Hepatocyte (in vitro differentiated cells): ENCODE data around the gene EHBP1. TPM values are rescaled to one million over a fixed set of nuclear protein-coding genes. Genes with fewer than 3 reads are reported as not detected.

ENCODE experiments used
- DNase-seq: peaks from one replicate; pipeline ENCODE4 v3.0.0-alpha.2; 2016; ENCODE audit warnings: low spot score
- H2AFZ ChIP-seq: fragments of 200-600 bp; sonication (generic); 2 replicates; pipeline ENCODE4 v1.6.0; 2016; ENCODE audit warnings: antibody characterized with exemption, mild to moderate bottlenecking
- H3K27ac ChIP-seq: fragments of 200-600 bp; sonication (generic); 2 replicates; pipeline ENCODE4 v1.5.1; 2016; ENCODE audit warnings: mild to moderate bottlenecking
- H3K27me3 ChIP-seq: fragments of 200-600 bp; sonication (generic); 2 replicates; pipeline ENCODE4 v1.6.1; 2016
- H3K36me3 ChIP-seq: fragments of 200-600 bp; sonication (generic); replicated peaks from 2 replicates; pipeline ENCODE4 v1.5.1; 2016; ENCODE audit warnings: low read depth; ENCODE audit not compliant: insufficient read depth
- H3K4me1 ChIP-seq: fragments of 200-600 bp; sonication (generic); 2 replicates; pipeline ENCODE4 v1.5.1; 2016; ENCODE audit warnings: mild to moderate bottlenecking, moderate library complexity; ENCODE audit not compliant: insufficient read depth
- H3K4me2 ChIP-seq: fragments of 200-600 bp; sonication (generic); 2 replicates; pipeline ENCODE4 v1.6.0; 2016
- H3K4me3 ChIP-seq: fragments of 200-600 bp; sonication (generic); 2 replicates; pipeline ENCODE4 v1.5.1; 2016; ENCODE audit warnings: mild to moderate bottlenecking
- H3K79me2 ChIP-seq: fragments of 200-600 bp; sonication (generic); 2 replicates; pipeline ENCODE4 v1.6.0; 2017; ENCODE audit warnings: mild to moderate bottlenecking
- H3K9me2 ChIP-seq: fragments of 200-600 bp; sonication (generic); replicated peaks from 2 replicates; pipeline ENCODE4 v1.6.0; 2017; ENCODE audit warnings: mild to moderate bottlenecking; ENCODE audit not compliant: insufficient read depth
- H3K9me3 ChIP-seq: fragments of 200-600 bp; sonication (generic); 2 replicates; pipeline ENCODE4 v1.5.1; 2016; ENCODE audit warnings: low read depth, mild to moderate bottlenecking
- H4K20me1 ChIP-seq: fragments of 200-600 bp; sonication (generic); 2 replicates; pipeline ENCODE4 v1.6.0; 2016; ENCODE audit warnings: mild to moderate bottlenecking; ENCODE audit not compliant: insufficient read depth, poor library complexity, severe bottlenecking
- EZH2 ChIP-seq: fragments of 200-600 bp; sonication (generic); IDR thresholded peaks from 2 replicates; pipeline ENCODE4 v1.6.1; 2016; ENCODE audit warnings: antibody characterized with exemption, mild to moderate bottlenecking, borderline replicate concordance
- EZH2phosphoT487 ChIP-seq: fragments of 200-600 bp; sonication (generic); IDR thresholded peaks from one replicate; pipeline ENCODE4 v1.6.1; 2018; ENCODE audit warnings: antibody characterized with exemption, mild to moderate bottlenecking, low read depth, moderate library complexity; ENCODE audit not compliant: unreplicated experiment, severe bottlenecking
- WGBS: methylation state at CpG from one replicate; pipeline ENCODE4 v1.1.6; 2016; ENCODE audit warnings: low lambda C conversion rate; ENCODE audit errors: missing lambda C conversion rate; 5-methylcytosine and 5-hydroxymethylcytosine counted together
- polyA plus RNA-seq: library from polyadenylated mRNA; unstranded; fragments of >200 nt; fragmentation: Nextera tagmentation; extraction: Ambion mirVana; gene quantifications from 2 replicates; pipeline ENCODE4 v1.2.1, GENCODE V29; 2016
- total RNA-seq: library from RNA; depleted of rRNA; stranded (reverse); fragments of >200 nt; gene quantifications from 2 replicates; pipeline ENCODE4 v1.2.3, GENCODE V29; 2014
- TF ChIP-seq, protein P1 (sequence below): fragments of 200-600 bp; sonication (generic); IDR thresholded peaks from 2 replicates; pipeline ENCODE4 v1.5.1; 2016; ENCODE audit warnings: antibody characterized with exemption, mild to moderate bottlenecking; ENCODE audit not compliant: poor library complexity

EHBP1 gene
- total and polyA plus RNA-seq, 2 experiments from 2014 or later = 11.4 to 34.6 TPM

DNA sequence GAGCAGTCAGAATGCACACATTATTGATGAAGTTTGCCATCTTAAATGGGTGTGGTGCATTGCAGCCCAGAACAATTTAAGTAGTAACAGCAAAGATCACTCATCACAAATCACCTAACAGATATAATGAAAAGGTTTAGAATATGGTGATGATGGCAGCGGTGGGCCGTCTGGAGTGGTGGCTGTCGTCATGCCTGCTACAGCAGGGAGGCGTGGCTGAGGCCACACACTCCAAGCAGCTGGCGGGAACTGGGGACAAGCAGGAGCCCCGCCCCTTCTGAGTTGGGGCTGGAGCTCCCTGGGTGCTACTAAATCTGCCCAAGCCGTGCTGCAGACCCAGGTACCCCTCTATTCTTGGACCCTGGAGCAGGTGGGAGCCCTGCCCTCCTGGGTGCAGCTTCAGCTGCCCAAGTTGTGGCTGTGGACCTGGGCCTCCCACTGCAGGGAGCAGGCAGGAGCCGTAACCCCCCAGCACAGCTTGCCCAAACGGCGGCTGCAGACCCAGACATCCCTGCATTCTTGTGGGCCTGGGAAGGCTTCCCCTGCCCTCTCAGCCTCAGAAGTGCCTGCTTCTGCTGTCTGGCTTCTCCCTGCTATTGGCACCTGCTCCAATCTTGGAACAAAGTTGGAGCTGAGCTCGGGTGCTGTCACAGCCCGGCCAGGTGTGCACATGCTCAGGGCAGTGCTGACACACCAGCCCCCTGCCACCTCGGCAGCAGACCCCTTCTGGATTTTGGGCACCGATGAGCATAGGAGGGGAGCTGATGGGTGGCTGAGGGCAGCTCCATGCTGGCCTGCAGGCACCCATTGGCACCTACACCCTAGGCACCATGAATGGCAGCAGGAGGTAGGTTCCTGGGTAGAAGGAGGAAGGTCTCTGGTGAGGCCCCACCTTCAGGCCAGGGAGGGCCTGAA, 149.3 kb downstream of the EHBP1 start:
- Histone ChIP-seq H3K4me3 (no peak overlapping the region), H3K27me3 (no peaks in the 10 kb centered on the region), H2AFZ (no peak overlapping the region), H3K4me1 (no peaks in the 10 kb centered on the region), H3K4me2 (no peak overlapping the region), H3K36me3 (no peaks in the 10 kb centered on the region), H3K79me2 (no peaks in the 10 kb centered on the region), H3K9me2 (no peaks in the 10 kb centered on the region), H4K20me1 (no peaks in the 10 kb centered on the region), H3K9me3 (no peaks in the 10 kb centered on the region), H3K27ac (no peak overlapping the region)
- WGBS = 96% methylated on average over 14 of the region's 14 CpGs
- TF ChIP-seq, protein P1, sequence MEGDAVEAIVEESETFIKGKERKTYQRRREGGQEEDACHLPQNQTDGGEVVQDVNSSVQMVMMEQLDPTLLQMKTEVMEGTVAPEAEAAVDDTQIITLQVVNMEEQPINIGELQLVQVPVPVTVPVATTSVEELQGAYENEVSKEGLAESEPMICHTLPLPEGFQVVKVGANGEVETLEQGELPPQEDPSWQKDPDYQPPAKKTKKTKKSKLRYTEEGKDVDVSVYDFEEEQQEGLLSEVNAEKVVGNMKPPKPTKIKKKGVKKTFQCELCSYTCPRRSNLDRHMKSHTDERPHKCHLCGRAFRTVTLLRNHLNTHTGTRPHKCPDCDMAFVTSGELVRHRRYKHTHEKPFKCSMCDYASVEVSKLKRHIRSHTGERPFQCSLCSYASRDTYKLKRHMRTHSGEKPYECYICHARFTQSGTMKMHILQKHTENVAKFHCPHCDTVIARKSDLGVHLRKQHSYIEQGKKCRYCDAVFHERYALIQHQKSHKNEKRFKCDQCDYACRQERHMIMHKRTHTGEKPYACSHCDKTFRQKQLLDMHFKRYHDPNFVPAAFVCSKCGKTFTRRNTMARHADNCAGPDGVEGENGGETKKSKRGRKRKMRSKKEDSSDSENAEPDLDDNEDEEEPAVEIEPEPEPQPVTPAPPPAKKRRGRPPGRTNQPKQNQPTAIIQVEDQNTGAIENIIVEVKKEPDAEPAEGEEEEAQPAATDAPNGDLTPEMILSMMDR = no peak
- TF ChIP-seq EZH2phosphoT487 = no peak
- TF ChIP-seq EZH2 = no peak
- DNase-seq = no peak

DNA sequence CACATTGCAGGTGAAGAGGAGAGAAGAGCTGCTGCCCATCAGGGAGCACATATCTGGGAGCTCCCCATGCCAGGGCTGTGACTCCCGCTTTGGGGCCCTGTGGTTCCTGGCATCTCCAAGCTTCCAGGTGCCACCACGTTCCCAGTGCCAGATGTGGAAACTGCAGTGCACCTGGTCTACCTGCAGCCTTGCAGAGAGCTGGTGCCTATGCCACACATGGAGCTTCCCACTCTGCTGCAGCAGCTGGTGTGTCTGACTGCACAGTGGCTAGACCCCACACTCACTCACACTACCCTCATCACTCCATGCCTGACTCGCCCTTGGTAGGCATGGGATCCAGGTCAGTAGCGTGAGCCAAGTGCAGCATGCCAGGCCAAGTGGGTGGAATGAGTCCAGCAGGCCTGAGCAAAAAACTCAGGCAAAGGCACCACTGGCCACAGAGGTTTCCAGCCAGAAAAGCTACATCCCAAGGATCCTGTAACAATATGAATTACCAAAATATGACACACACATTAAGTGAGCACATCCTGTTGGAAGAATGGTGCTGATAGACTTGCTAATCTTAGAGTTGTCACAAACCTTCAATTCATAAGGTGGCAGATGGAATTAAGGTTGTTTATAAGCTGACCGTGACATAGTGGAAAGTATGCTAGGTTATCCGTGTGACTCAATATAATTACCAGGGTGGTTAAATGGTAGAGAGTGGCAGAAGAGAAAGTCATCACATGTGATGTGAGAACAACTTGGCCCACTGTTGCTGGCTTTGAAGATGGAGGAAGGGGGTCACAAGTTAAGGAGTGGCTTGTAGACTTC, 150.9 kb downstream of the EHBP1 start:
- H3K4me1 ChIP-seq = no peaks in the 10 kb centered on the region
- TF ChIP-seq EZH2 = no peak
- no peak for TF ChIP-seq EZH2phosphoT487
- TF ChIP-seq, protein P1 = no peak
- no peaks in the 10 kb centered on the region for H3K9me3 ChIP-seq
- no peak overlapping the region for H3K4me2 ChIP-seq
- H3K36me3 ChIP-seq = no peaks in the 10 kb centered on the region
- H3K79me2 ChIP-seq = no peaks in the 10 kb centered on the region
- DNase-seq = no peak
- no peaks in the 10 kb centered on the region for H3K27me3 ChIP-seq
- H3K4me3 ChIP-seq = no peak overlapping the region
- no peak overlapping the region for H3K27ac ChIP-seq
- no peaks in the 10 kb centered on the region for H4K20me1 ChIP-seq
- no peaks in the 10 kb centered on the region for H3K9me2 ChIP-seq
- no peak overlapping the region for H2AFZ ChIP-seq
- WGBS = 99% methylated on average over 6 of the region's 6 CpGs

DNA sequence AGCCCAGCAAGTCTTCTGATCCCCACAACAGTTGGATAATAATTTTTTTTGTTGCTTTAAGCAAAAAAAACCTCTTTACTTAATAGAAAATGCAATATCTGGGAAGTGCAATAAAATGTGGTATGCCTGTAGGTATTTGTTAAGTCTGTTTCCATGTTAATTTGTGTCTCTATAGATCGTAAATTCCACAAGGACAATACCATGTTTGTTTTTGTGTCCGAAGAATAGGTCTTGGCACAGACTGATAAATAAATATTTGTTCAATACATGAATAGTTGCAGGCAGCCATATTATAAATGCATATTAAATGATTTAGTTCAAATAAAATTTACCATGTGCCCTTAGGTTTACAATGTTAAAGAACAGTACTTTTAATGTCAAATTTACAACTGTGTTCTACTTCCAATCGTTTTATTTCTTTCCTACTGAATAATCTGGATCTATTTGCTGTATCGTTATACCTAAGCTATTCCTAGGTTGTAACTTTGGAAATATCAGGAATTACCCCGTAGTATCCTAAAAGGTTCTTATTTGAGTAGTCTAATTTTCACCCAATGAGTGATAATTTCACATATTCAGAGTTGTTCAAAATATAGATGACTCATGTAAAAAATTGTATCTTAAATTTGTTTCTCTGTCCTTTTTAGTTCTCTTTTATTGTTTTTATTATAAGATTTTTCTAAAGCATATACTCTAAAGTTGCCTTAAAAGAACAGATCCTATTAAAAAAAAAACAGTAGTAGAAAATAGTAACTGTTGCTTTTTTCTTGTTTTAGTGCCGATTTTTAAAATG, 151.8 kb downstream of the EHBP1 start:
- H2AFZ ChIP-seq = no peak overlapping the region
- no peaks in the 10 kb centered on the region for H3K79me2 ChIP-seq
- no peak for TF ChIP-seq EZH2phosphoT487
- WGBS = 77% methylated on average over 6 of the region's 6 CpGs
- H3K4me2 ChIP-seq = no peak overlapping the region
- no peaks in the 10 kb centered on the region for H3K27me3 ChIP-seq
- no peaks in the 10 kb centered on the region for H3K36me3 ChIP-seq
- H4K20me1 ChIP-seq = no peaks in the 10 kb centered on the region
- H3K4me1 ChIP-seq = no peaks in the 10 kb centered on the region
- H3K4me3 ChIP-seq = no peak overlapping the region
- H3K27ac ChIP-seq = no peak overlapping the region
- H3K9me2 ChIP-seq = no peaks in the 10 kb centered on the region
- H3K9me3 ChIP-seq = no peaks in the 10 kb centered on the region
- DNase-seq = no peak
